HUES48 (cell line): ENCODE results near the gene DNAAF5.

Experiments used
- H3K27ac ChIP-seq: one replicate; pipeline ENCODE4 v1.7.0; 2013; ENCODE audit warnings: low read depth, low read length, inconsistent platforms
- H3K27me3 ChIP-seq: 2 replicates; pipeline ENCODE4 v1.6.1; 2013; ENCODE audit warnings: mild to moderate bottlenecking, low read length; ENCODE audit not compliant: control insufficient read depth, insufficient read depth
- H3K36me3 ChIP-seq: 2 replicates; pipeline ENCODE4 v1.6.1; 2013; ENCODE audit warnings: low read length; ENCODE audit not compliant: control insufficient read depth, insufficient read depth
- H3K4me1 ChIP-seq: 2 replicates; pipeline ENCODE4 v1.6.1; 2013; ENCODE audit warnings: mild to moderate bottlenecking, low read length; ENCODE audit not compliant: control insufficient read depth, insufficient read depth
- H3K4me3 ChIP-seq: 2 replicates; pipeline ENCODE4 v1.5.1; 2013; ENCODE audit warnings: mild to moderate bottlenecking, low read depth, low read length
- H3K9ac ChIP-seq: 2 replicates; pipeline ENCODE4 v1.6.1; 2013; ENCODE audit warnings: mild to moderate bottlenecking, low read depth, low read length, moderate library complexity
- H3K9me3 ChIP-seq: 2 replicates; pipeline ENCODE4 v1.6.1; 2013; ENCODE audit warnings: low read length; ENCODE audit not compliant: control insufficient read depth, insufficient read depth

Gene DNAAF5

GRCh38 chr7:770336-770735 is 43.8 kb downstream of the DNAAF5 start:
- Histone ChIP-seq H3K9ac (no peak overlapping the region), H3K9me3 (no peaks in the 10 kb centered on the region), H3K27ac (no peak overlapping the region), H3K4me1 (no peaks in the 10 kb centered on the region; the same call in 1 of the 2 replicates), H3K4me3 (no peak overlapping the region), H3K27me3 (no peaks in the 10 kb centered on the region), H3K36me3 (peaks cover 52% of the 10 kb centered on the region)

GRCh38 chr7:770741-771166 is 44.3 kb downstream of the DNAAF5 start:
- H3K36me3 ChIP-seq: peaks cover 52% of the 10 kb centered on the region
- no peaks in the 10 kb centered on the region for H3K27me3 ChIP-seq
- H3K9me3 ChIP-seq: no peaks in the 10 kb centered on the region
- no peak overlapping the region for H3K27ac ChIP-seq
- no peaks in the 10 kb centered on the region; the same call in 1 of the 2 replicates for H3K4me1 ChIP-seq
- no peak overlapping the region for H3K4me3 ChIP-seq
- H3K9ac ChIP-seq: no peak overlapping the region

GRCh38 chr7:771234-772004 is 44.9 kb downstream of the DNAAF5 start:
- H3K27ac ChIP-seq: no peak overlapping the region
- H3K36me3 ChIP-seq: peaks cover 52% of the 10 kb centered on the region
- no peak overlapping the region for H3K9ac ChIP-seq
- no peaks in the 10 kb centered on the region; the same call in 1 of the 2 replicates for H3K4me1 ChIP-seq
- no peaks in the 10 kb centered on the region for H3K27me3 ChIP-seq
- no peaks in the 10 kb centered on the region for H3K9me3 ChIP-seq
- H3K4me3 ChIP-seq: no peak overlapping the region

GRCh38 chr7:772005-772294 is 45.5 kb downstream of the DNAAF5 start:
- no peak overlapping the region for H3K9ac ChIP-seq
- peaks cover 55% of the 10 kb centered on the region for H3K36me3 ChIP-seq
- no peak overlapping the region for H3K27ac ChIP-seq
- no peaks in the 10 kb centered on the region for H3K9me3 ChIP-seq
- H3K27me3 ChIP-seq: no peaks in the 10 kb centered on the region
- H3K4me1 ChIP-seq: no peaks in the 10 kb centered on the region; the same call in 1 of the 2 replicates
- no peak overlapping the region for H3K4me3 ChIP-seq

- Histone ChIP-seq H3K27me3 (no peaks in the 10 kb centered on the region), H3K36me3 (peaks cover 56% of the 10 kb centered on the region), H3K4me3 (no peak overlapping the region), H3K9me3 (no peaks in the 10 kb centered on the region), H3K27ac (no peak overlapping the region), H3K4me1 (no peaks in the 10 kb centered on the region; the same call in 1 of the 2 replicates), H3K9ac (no peak overlapping the region)
Measured at GRCh38 chr7:772392-772791, 45.9 kb downstream of the DNAAF5 start.

- Histone ChIP-seq H3K4me3 (no peak overlapping the region), H3K27me3 (no peaks in the 10 kb centered on the region), H3K36me3 (peaks cover 62% of the 10 kb centered on the region), H3K9ac (no peak overlapping the region), H3K27ac (no peak overlapping the region), H3K9me3 (no peaks in the 10 kb centered on the region), H3K4me1 (no peaks in the 10 kb centered on the region; the same call in 1 of the 2 replicates)
Measured at GRCh38 chr7:772861-773621, 46.5 kb downstream of the DNAAF5 start.

GRCh38 chr7:773622-773915 is 47.1 kb downstream of the DNAAF5 start:
- no peak overlapping the region for H3K27ac ChIP-seq
- H3K4me3 ChIP-seq: no peak overlapping the region
- H3K27me3 ChIP-seq: no peaks in the 10 kb centered on the region
- no peaks in the 10 kb centered on the region for H3K9me3 ChIP-seq
- H3K4me1 ChIP-seq: no peaks in the 10 kb centered on the region; the same call in 1 of the 2 replicates
- no peak overlapping the region for H3K9ac ChIP-seq
- H3K36me3 ChIP-seq: peaks cover 67% of the 10 kb centered on the region

- H3K36me3 ChIP-seq: peaks cover 76% of the 10 kb centered on the region
- H3K27ac ChIP-seq: no peak overlapping the region
Measured at GRCh38 chr7:774161-775109, 47.9 kb downstream of the DNAAF5 start.

GRCh38 chr7:776381-776780 is 49.9 kb downstream of the DNAAF5 start:
- Histone ChIP-seq H3K27me3 (no peaks in the 10 kb centered on the region), H3K27ac (no peak overlapping the region), H3K4me1 (no peaks in the 10 kb centered on the region; the same call in 1 of the 2 replicates), H3K36me3 (peaks cover 84% of the 10 kb centered on the region), H3K9ac (no peak overlapping the region), H3K9me3 (no peaks in the 10 kb centered on the region), H3K4me3 (no peak overlapping the region)

More at GRCh38 chr7:774161-775109, 47.9 kb downstream of the DNAAF5 start:
- H3K27me3 ChIP-seq: no peaks in the 10 kb centered on the region
- no peak overlapping the region for H3K4me3 ChIP-seq
- no peak overlapping the region for H3K9ac ChIP-seq
- no peaks in the 10 kb centered on the region; the same call in 1 of the 2 replicates for H3K4me1 ChIP-seq
- H3K9me3 ChIP-seq: no peaks in the 10 kb centered on the region

GRCh38 chr7:776992-777727 is 50.7 kb downstream of the DNAAF5 start:
- Histone ChIP-seq H3K36me3 (peaks cover 84% of the 10 kb centered on the region), H3K4me1 (no peaks in the 10 kb centered on the region; the same call in 1 of the 2 replicates), H3K9ac (no peak overlapping the region), H3K9me3 (no peaks in the 10 kb centered on the region), H3K27ac (no peak overlapping the region), H3K27me3 (no peaks in the 10 kb centered on the region), H3K4me3 (no peak overlapping the region)
